OCI-LY3 (cell line): ENCODE results near the gene SND1.

Source experiments
- H2AFZ ChIP-seq: fragments of 200-600, 300-600 bp; shearing (Covaris generic); 2 replicates; pipeline ENCODE4 v1.6.0; 2014; ENCODE audit warnings: antibody characterized with exemption, low read depth, low read length
- H3K27ac ChIP-seq: fragments of 200-600, 300-600 bp; sonication (generic); 2 replicates; pipeline ENCODE4 v1.5.1; 2014; ENCODE audit warnings: mild to moderate bottlenecking, low read length, moderate library complexity, mixed read lengths
- H3K27me3 ChIP-seq: fragments of 200-600, 300-600 bp; sonication (generic); 2 replicates; pipeline ENCODE4 v1.6.1; 2014; ENCODE audit warnings: low read depth, low read length, mixed read lengths
- H3K36me3 ChIP-seq: fragments of 200-600, 300-600 bp; sonication (generic); replicated peaks from 2 replicates; pipeline ENCODE3; 2014; ENCODE audit warnings: low read depth, low read length, mixed read lengths
- H3K4me1 ChIP-seq: fragments of 300-600, 200-600 bp; sonication (generic); 2 replicates; pipeline ENCODE4 v1.6.1; 2014; ENCODE audit warnings: low read length, mixed read lengths
- H3K4me2 ChIP-seq: fragments of 200-600, 300-600 bp; sonication (generic); 2 replicates; pipeline ENCODE4 v1.6.1; 2014; ENCODE audit warnings: low read length, mixed read lengths
- H3K4me3 ChIP-seq: fragments of 300-600, 200-600 bp; sonication (generic); 2 replicates; pipeline ENCODE4 v1.5.1; 2014; ENCODE audit warnings: antibody characterized with exemption, mild to moderate bottlenecking, low read length, moderate library complexity
- H3K79me2 ChIP-seq: fragments of 300-600, 200-600 bp; shearing (Covaris generic); 2 replicates; pipeline ENCODE4 v1.6.1; 2014; ENCODE audit warnings: mild to moderate bottlenecking, low read length, mixed read lengths
- H3K9ac ChIP-seq: fragments of 300-600, 200-600 bp; shearing (Covaris generic); 2 replicates; pipeline ENCODE4 v1.6.0; 2014; ENCODE audit warnings: mild to moderate bottlenecking, low read length, moderate library complexity
- H3K9me3 ChIP-seq: fragments of 200-600, 300-600 bp; shearing (Covaris generic); 2 replicates; pipeline ENCODE4 v1.6.1; 2014; ENCODE audit warnings: low read length, mixed read lengths; ENCODE audit not compliant: insufficient read depth
- H4K20me1 ChIP-seq: fragments of 200-600, 300-600 bp; sonication (generic); 2 replicates; pipeline ENCODE4 v1.6.1; 2016; ENCODE audit warnings: low read length, mixed read lengths; ENCODE audit not compliant: insufficient read depth
- EZH2phosphoT487 ChIP-seq: fragments of 200-600 bp; shearing (Covaris generic); IDR thresholded peaks from 2 replicates; pipeline ENCODE4 v1.6.1; 2018; ENCODE audit warnings: antibody characterized with exemption, mixed run types, low read depth
- TF ChIP-seq, protein P1 (sequence below): fragments of 200-600, 300-600 bp; sonication (generic); IDR thresholded peaks from 2 replicates; pipeline ENCODE4 v1.5.1; 2014; ENCODE audit warnings: antibody characterized with exemption, low read length, low read depth

Gene SND1

DNA sequence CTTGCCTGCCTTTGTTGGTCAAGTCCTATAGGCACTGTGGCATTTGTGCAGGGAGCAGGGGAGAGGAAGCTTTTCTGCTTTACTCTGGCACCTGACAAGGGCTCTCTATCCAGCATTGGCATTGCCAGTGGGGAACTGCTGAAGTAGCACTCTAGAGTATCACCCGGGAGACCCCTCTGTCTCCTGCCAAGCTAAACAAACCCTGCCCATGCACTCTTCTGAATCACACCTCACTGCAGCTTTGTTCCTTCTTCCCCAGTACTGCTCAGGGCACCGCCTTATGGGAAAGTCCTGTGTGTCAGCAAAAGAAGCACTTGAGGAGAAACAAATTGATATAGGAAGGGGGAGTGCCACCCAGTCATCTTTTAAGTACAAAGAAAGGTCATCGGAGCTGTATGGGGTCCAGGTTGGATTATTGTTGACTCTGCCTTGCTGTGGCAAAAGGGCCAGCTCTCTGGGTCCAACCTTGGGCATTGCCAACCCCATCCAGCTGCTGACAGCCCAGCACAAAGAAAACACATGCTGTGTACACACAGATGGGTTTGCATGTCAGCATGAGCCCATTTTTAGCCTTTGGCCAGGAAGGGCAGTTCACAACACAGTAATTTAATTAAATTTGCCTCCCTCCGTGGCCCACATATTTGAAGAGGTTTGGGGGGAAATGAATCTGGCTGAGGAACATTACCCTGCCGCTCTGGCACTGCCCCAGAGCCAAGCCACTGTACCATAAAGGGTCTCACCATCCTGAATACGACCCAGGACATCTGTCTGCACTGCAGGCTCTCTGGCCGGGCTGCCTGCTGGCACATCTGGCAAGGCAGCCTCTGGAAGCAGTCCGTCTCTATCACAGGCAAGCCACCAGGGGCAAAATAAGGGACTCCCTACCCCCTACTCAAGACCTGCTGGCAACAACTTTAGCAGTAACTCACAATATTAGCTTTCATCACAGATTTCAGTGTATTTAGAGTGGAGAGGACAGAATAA is 366.2 kb downstream of the SND1 start:
- no peak overlapping the region for H3K27ac ChIP-seq
- H3K36me3 ChIP-seq = peaks cover 24% of the 10 kb centered on the region
- H3K9me3 ChIP-seq = no peaks in the 10 kb centered on the region
- H3K9ac ChIP-seq = no peak overlapping the region
- peaks cover 12% of the 10 kb centered on the region for H4K20me1 ChIP-seq
- no peaks in the 10 kb centered on the region for H3K79me2 ChIP-seq
- no peaks in the 10 kb centered on the region for H3K4me1 ChIP-seq
- no peak overlapping the region for H3K4me2 ChIP-seq
- no peak overlapping the region for H2AFZ ChIP-seq
- H3K4me3 ChIP-seq = no peak overlapping the region
- no peaks in the 10 kb centered on the region for H3K27me3 ChIP-seq
- TF ChIP-seq, protein P1, sequence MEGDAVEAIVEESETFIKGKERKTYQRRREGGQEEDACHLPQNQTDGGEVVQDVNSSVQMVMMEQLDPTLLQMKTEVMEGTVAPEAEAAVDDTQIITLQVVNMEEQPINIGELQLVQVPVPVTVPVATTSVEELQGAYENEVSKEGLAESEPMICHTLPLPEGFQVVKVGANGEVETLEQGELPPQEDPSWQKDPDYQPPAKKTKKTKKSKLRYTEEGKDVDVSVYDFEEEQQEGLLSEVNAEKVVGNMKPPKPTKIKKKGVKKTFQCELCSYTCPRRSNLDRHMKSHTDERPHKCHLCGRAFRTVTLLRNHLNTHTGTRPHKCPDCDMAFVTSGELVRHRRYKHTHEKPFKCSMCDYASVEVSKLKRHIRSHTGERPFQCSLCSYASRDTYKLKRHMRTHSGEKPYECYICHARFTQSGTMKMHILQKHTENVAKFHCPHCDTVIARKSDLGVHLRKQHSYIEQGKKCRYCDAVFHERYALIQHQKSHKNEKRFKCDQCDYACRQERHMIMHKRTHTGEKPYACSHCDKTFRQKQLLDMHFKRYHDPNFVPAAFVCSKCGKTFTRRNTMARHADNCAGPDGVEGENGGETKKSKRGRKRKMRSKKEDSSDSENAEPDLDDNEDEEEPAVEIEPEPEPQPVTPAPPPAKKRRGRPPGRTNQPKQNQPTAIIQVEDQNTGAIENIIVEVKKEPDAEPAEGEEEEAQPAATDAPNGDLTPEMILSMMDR = no peak
- TF ChIP-seq EZH2phosphoT487 = no peak

DNA sequence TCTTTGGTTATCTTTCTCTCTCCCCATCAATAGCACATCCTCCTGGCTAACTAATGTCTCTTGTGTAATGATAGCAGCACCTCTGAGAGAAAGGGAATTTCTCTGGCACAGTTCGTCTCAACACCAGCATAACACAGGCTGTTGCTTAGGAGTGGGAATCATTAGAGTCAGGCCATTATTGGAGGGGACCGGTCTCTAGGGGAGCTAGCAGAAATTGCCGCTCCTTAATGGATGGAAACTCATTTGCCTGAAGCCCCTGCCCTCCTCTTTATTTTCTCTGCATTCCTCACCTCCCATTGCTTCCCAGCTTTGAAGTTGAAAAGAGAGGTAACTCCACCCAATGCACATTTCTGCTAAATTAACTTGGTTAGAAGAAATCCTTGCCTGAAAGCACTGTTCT is 367.3 kb downstream of the SND1 start:
- Histone ChIP-seq H4K20me1 (peaks cover 15% of the 10 kb centered on the region), H3K36me3 (peaks cover 29% of the 10 kb centered on the region)

DNA sequence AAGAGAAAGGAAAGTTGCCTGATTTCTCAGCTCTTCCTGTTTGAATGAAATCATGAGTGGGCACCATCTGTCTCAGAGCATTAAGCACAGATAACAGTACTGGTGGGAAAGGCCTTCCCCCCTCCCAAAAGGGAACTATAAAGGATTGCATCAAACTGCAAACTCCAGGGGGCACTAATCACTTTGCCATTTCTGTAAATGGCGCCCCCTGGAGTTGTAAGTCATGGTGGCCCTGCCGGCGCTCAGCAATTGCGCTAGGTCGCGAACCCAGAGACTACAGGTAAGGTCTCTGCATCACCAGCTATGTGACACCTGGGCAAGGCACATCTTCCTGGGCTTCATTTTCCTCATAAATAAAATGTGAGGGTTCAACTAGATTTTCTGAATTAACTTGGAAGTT is 368.2 kb downstream of the SND1 start:
- Histone ChIP-seq H3K9ac (no peak overlapping the region), H3K4me3 (no peak overlapping the region), H3K9me3 (no peaks in the 10 kb centered on the region), H2AFZ (no peak overlapping the region), H3K27me3 (no peaks in the 10 kb centered on the region), H3K79me2 (no peaks in the 10 kb centered on the region), H3K4me1 (no peaks in the 10 kb centered on the region), H3K36me3 (peaks cover 33% of the 10 kb centered on the region), H3K4me2 (no peak overlapping the region), H3K27ac (no peak overlapping the region), H4K20me1 (peaks cover 15% of the 10 kb centered on the region)
- no peak for TF ChIP-seq EZH2phosphoT487
- TF ChIP-seq, protein P1 = peak; percentile 55

More for the DNA sequence above, 367.3 kb downstream of the SND1 start:
- Histone ChIP-seq H3K4me1 (no peaks in the 10 kb centered on the region), H3K27me3 (no peaks in the 10 kb centered on the region), H3K9ac (no peak overlapping the region), H2AFZ (no peak overlapping the region), H3K9me3 (no peaks in the 10 kb centered on the region), H3K27ac (no peak overlapping the region), H3K4me2 (no peak overlapping the region), H3K4me3 (no peak overlapping the region), H3K79me2 (no peaks in the 10 kb centered on the region)
- TF ChIP-seq EZH2phosphoT487 = no peak
- TF ChIP-seq, protein P1 = no peak

DNA sequence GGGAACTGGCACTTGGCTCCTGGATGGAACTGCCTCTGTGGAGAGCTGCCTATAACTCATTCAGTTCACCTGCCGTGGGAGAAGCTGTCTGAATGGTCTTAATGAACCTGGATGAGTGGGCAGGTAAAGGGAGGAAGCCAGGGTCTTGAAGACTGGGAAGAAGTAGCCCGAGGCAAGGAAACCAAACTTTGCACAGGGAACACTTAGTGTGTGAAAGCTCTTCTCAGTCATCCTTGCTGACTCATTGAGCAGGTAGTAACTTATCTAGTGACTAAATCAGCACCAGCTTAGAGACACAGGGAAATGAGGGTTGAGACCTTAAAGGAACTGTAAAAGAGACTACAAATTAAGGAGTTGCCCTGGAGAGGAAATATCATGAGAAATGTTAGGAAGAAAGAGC is 369.4 kb downstream of the SND1 start:
- Histone ChIP-seq H3K36me3 (peaks cover 28% of the 10 kb centered on the region), H4K20me1 (peaks cover 19% of the 10 kb centered on the region)
- TF ChIP-seq, protein P1 = no peak
- no peak for TF ChIP-seq EZH2phosphoT487

More for the DNA sequence above, 369.4 kb downstream of the SND1 start:
- H3K4me2 ChIP-seq = no peak overlapping the region
- no peaks in the 10 kb centered on the region for H3K79me2 ChIP-seq
- no peak overlapping the region for H3K4me3 ChIP-seq
- H3K9me3 ChIP-seq = no peaks in the 10 kb centered on the region
- no peak overlapping the region for H2AFZ ChIP-seq
- no peaks in the 10 kb centered on the region for H3K27me3 ChIP-seq
- H3K4me1 ChIP-seq = no peaks in the 10 kb centered on the region
- no peak overlapping the region for H3K9ac ChIP-seq
- H3K27ac ChIP-seq = no peak overlapping the region
